Body of pancreas (tissue), 4 donors: ENCODE measurements around the gene MAP3K21. TPM values are rescaled to one million over a fixed set of nuclear protein-coding genes. Genes with fewer than 3 reads are reported as not detected.

Source experiments
- ATAC-seq: fragments of 150-250 bp; one replicate; pipeline ENCODE4 v1.9.1; 2016
- DNase-seq, 4 donors: peaks; one replicate each; pipeline ENCODE4 v3.0.0-alpha.2; 2019
- H3K27ac ChIP-seq, 4 donors: fragments of 200-600 bp; sonication (generic); 1 replicate in 3 of 4; 2 replicates in 1 of 4; pipeline versions ENCODE4 v1.5.1 to v1.6.1; 2016 to 2019; ENCODE audit warnings: mild to moderate bottlenecking in 1 of 4, mixed read lengths in 1 of 4, moderate library complexity in 1 of 4
- H3K27me3 ChIP-seq, 2 donors: fragments of 200-600 bp; sonication (generic); one replicate each; pipeline ENCODE4 v1.6.0; 2016; ENCODE audit warnings: mild to moderate bottlenecking in 1 of 2
- H3K36me3 ChIP-seq, 2 donors: fragments of 200-600 bp; sonication (generic); replicated peaks in 1 of 2; 2 replicates each; pipeline ENCODE4 v1.5.1; 2016; ENCODE audit warnings: low read depth in 2 of 2; ENCODE audit not compliant: insufficient read depth in 1 of 2
- H3K4me1 ChIP-seq: fragments of 200-600 bp; sonication (generic); one replicate; pipeline ENCODE4 v1.6.0; 2016
- H3K4me3 ChIP-seq, 2 donors: fragments of 200-600 bp; sonication (generic); 1 replicate in 1 of 2; 2 replicates in 1 of 2; pipeline ENCODE4 v1.5.1; 2016 to 2019
- H3K9me3 ChIP-seq, 3 donors: fragments of 200-600 bp; sonication (generic); 1 replicate in 2 of 3; 2 replicates in 1 of 3; pipeline ENCODE4 v1.5.1; 2016
- CTCF ChIP-seq, 7 experiments: fragments of 450-650 bp in 4 of 7; fragments of 200-600 bp in 3 of 7; sonication (generic) in 3 of 7; IDR thresholded peaks; one replicate each; pipeline ENCODE4 v1.5.1; 2016 to 2019; ENCODE audit warnings: antibody characterized with exemption in 7 of 7
- POLR2A ChIP-seq, 3 donors: fragments of 450-650 bp; IDR thresholded peaks; one replicate each; pipeline ENCODE4 v1.6.1; 2016; ENCODE audit warnings: antibody characterized with exemption in 3 of 3, mild to moderate bottlenecking in 2 of 3
- WGBS, 2 donors: methylation state at CpG; one replicate each; pipeline ENCODE4 v1.1.5; 2017; 5-methylcytosine and 5-hydroxymethylcytosine counted together
- intact Hi-C: fragments of 100-400 bp; cut with DNase I; formaldehyde crosslinking; loops from one replicate; pipeline ENCODE4 v1.15.1; 2023
- total RNA-seq, 2 donors: library from RNA; depleted of rRNA; stranded (reverse); fragments of >200 nt; gene quantifications; one replicate each; pipeline ENCODE4 v1.1.0, GENCODE V29; 2016

MAP3K21 gene
- total RNA-seq, 2 donors from 2014 or later, result 40.2 to 62.3 TPM

GRCh38 chr1:233410906-233411305, 83.4 kb downstream of the MAP3K21 start:
- intact Hi-C loops, result no loop called here
- H3K36me3 ChIP-seq, result no peaks in the 10 kb centered on the region
- TF ChIP-seq CTCF (IDR thresholded peaks at IDR 0.05), result no peak
- TF ChIP-seq POLR2A (IDR thresholded peaks at IDR 0.05), result no peak
- no peak overlapping the region for H3K27ac ChIP-seq
- H3K4me3 ChIP-seq, result no peak overlapping the region
- no peak for DNase-seq
- no peaks in the 10 kb centered on the region for H3K4me1 ChIP-seq
- ATAC-seq, result no peak
- WGBS, 2 donors, result 75 to 78% methylated on average over 5 of the region's 5 CpGs
- H3K9me3 ChIP-seq, result no peaks in the 10 kb centered on the region
- no peaks in the 10 kb centered on the region for H3K27me3 ChIP-seq

GRCh38 chr1:233412812-233413211, 85.3 kb downstream of the MAP3K21 start:
- TF ChIP-seq CTCF (IDR thresholded peaks at IDR 0.05) (no peak), POLR2A (IDR thresholded peaks at IDR 0.05) (no peak)
- ATAC-seq, result no peak
- no peaks in the 10 kb centered on the region for H3K4me1 ChIP-seq
- 72 to 74% methylated on average over 2 of the region's 2 CpGs for WGBS, 2 donors
- DNase-seq, result no peak
- no peaks in the 10 kb centered on the region for H3K27me3 ChIP-seq
- no peaks in the 10 kb centered on the region for H3K9me3 ChIP-seq
- H3K36me3 ChIP-seq, result no peaks in the 10 kb centered on the region
- H3K27ac ChIP-seq, result no peak overlapping the region
- intact Hi-C loops, result no loop called here
- H3K4me3 ChIP-seq, result no peak overlapping the region

GRCh38 chr1:233421293-233421692, 93.8 kb downstream of the MAP3K21 start:
- DNase-seq (no peak), ATAC-seq (no peak)
- Histone ChIP-seq H3K27ac (no peak overlapping the region), H3K4me1 (no peaks in the 10 kb centered on the region), H3K9me3 (no peaks in the 10 kb centered on the region), H3K27me3 (no peaks in the 10 kb centered on the region), H3K36me3 (no peaks in the 10 kb centered on the region), H3K4me3 (no peak overlapping the region)
- intact Hi-C loops, result no loop called here
- TF ChIP-seq CTCF (IDR thresholded peaks at IDR 0.05), result no peak
- TF ChIP-seq POLR2A (IDR thresholded peaks at IDR 0.05), result no peak

- 45 to 63% methylated on average over 2 of the region's 2 CpGs for WGBS, 2 donors
- H3K36me3 ChIP-seq, result no peaks in the 10 kb centered on the region
- ATAC-seq, result no peak
Measured at GRCh38 chr1:233424779-233425178, 97.3 kb downstream of the MAP3K21 start.

More at GRCh38 chr1:233424779-233425178, 97.3 kb downstream of the MAP3K21 start:
- Histone ChIP-seq H3K4me3 (no peak overlapping the region), H3K4me1 (no peaks in the 10 kb centered on the region), H3K27me3 (no peaks in the 10 kb centered on the region), H3K27ac (no peak overlapping the region), H3K9me3 (no peaks in the 10 kb centered on the region)
- TF ChIP-seq POLR2A (IDR thresholded peaks at IDR 0.05) (no peak), CTCF (IDR thresholded peaks at IDR 0.05) (peak in 2 of 7 experiments; percentile 11 to 17)
- no peak for DNase-seq
- intact Hi-C loops, result no loop called here
